Stomach smooth muscle (tissue), 2 donors: Measurements from ENCODE around the gene NXNL2.

Source experiments
- H3K27ac ChIP-seq: one replicate; pipeline ENCODE4 v1.7.0; 2013; ENCODE audit warnings: mild to moderate bottlenecking, low read length, inconsistent platforms
- H3K27me3 ChIP-seq, 2 donors: one replicate each; pipeline ENCODE4 v1.7.0; 2013; ENCODE audit warnings: low read length in 2 of 2; ENCODE audit not compliant: insufficient read depth in 2 of 2, control insufficient read depth in 1 of 2
- H3K36me3 ChIP-seq, 2 donors: one replicate each; pipeline ENCODE4 v1.7.0; 2013; ENCODE audit warnings: low read length in 2 of 2; ENCODE audit not compliant: control insufficient read depth in 2 of 2, insufficient read depth in 2 of 2
- H3K4me1 ChIP-seq: one replicate; pipeline ENCODE4 v1.7.0; 2013; ENCODE audit warnings: low read length; ENCODE audit not compliant: control insufficient read depth, insufficient read depth
- H3K4me3 ChIP-seq, 2 donors: one replicate each; pipeline ENCODE4 v1.7.0; 2013; ENCODE audit warnings: low read length in 2 of 2
- H3K9ac ChIP-seq, 2 donors: one replicate each; pipeline ENCODE4 v1.7.0; 2013; ENCODE audit warnings: low read length in 2 of 2, mild to moderate bottlenecking in 1 of 2
- H3K9me3 ChIP-seq, 2 donors: one replicate each; pipeline ENCODE4 v1.7.0; 2013; ENCODE audit warnings: low read length in 2 of 2; ENCODE audit not compliant: control insufficient read depth in 2 of 2
- donor health status: healthy.
- donor health status: Pancreatic carcinoma.

NXNL2 gene

DNA sequence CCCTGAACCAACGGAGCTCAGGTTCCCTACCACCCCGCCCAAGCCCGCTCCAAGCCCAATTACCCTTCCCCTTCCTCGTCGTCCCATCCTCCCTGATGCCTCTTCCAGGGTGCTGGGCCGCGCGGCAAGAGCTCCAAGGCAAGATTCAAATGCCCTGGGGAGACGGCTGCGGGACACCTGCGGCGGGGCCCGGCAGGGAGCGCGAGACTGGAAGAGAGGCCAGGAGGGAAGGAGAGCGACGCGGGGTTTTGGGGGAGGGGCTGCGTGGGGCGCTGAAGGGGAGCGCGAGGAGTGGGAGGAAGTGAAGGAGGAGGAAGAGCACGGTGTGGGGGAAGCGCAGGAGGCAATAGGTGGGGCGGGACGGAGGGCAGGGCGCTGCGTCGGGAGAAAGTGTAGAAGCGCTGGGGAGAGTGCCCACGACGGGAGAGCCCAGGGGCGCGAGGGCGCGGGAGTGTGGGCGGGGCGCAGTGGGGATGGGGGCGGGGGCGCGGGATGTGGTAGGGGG is 975 bp upstream of the NXNL2 start:
- Histone ChIP-seq H3K9ac (no peak overlapping the region), H3K27me3 (peaks cover 2 to 6% of the 10 kb centered on the region in 2 donors), H3K36me3 (no peaks in the 10 kb centered on the region), H3K4me1 (peaks cover 16% of the 10 kb centered on the region), H3K27ac (no peak overlapping the region), H3K9me3 (no peaks in the 10 kb centered on the region), H3K4me3 (peak overlapping the region; percentile 19 to 61)

DNA sequence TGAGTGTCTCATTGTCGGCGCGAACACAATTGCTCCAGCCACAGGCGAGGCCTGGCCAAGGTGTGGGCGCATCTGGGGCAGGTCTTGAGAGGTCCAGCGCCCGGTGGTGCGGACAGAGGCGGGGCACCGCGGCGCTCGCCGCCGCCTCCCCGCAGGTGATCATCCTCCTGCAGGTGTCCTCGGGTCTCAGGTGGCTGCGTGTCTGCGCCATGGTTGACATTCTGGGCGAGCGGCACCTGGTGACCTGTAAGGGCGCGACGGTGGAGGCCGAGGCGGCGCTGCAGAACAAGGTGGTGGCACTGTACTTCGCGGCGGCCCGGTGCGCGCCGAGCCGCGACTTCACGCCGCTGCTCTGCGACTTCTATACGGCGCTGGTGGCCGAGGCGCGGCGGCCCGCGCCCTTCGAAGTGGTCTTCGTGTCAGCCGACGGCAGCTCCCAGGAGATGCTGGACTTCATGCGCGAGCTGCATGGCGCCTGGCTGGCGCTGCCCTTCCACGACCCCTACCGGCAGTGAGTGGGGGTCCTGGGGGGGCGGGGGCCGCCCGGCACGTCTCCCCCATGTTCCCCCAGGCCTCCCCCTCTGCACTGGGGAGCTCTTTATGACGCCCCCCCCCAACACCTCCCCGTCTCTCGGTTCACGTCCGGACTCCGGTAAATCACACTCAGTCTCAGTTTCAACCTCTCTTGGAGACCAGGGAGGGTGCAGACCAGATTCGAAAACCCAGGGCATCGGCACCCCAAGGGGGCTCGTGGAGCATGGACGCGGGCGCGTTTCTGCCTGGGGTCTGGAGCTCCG is 446 bp downstream of the NXNL2 start:
- Histone ChIP-seq H3K4me1 (peaks cover 16% of the 10 kb centered on the region), H3K9me3 (no peaks in the 10 kb centered on the region), H3K27ac (no peak overlapping the region), H3K27me3 (peaks cover 2 to 6% of the 10 kb centered on the region in 2 donors), H3K4me3 (peak overlapping the region; percentile 62 to 70), H3K9ac (no peak overlapping the region), H3K36me3 (no peaks in the 10 kb centered on the region)

DNA sequence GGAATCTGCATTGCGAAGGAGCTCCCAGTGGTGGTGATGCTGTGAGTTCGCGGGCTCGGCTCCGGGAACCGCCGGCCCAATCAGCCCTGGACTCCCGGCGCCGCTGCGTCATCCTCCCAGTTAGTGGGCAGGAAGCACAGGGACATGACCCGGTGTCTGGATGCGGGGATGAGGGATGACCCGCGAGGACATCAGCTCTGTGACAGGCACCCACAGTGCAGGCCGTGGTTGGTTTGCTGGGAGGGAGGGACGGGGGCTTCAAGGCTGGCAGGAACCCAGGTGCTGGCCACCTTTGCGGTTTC is 996 bp downstream of the NXNL2 start:
- Histone ChIP-seq H3K27me3 (peaks cover 2 to 6% of the 10 kb centered on the region in 2 donors), H3K4me1 (peaks cover 16% of the 10 kb centered on the region), H3K9ac (no peak overlapping the region), H3K4me3 (peak overlapping the region in 1 of 2 donors; percentile 70), H3K9me3 (no peaks in the 10 kb centered on the region), H3K36me3 (no peaks in the 10 kb centered on the region), H3K27ac (peak overlapping the region; percentile 24)

DNA sequence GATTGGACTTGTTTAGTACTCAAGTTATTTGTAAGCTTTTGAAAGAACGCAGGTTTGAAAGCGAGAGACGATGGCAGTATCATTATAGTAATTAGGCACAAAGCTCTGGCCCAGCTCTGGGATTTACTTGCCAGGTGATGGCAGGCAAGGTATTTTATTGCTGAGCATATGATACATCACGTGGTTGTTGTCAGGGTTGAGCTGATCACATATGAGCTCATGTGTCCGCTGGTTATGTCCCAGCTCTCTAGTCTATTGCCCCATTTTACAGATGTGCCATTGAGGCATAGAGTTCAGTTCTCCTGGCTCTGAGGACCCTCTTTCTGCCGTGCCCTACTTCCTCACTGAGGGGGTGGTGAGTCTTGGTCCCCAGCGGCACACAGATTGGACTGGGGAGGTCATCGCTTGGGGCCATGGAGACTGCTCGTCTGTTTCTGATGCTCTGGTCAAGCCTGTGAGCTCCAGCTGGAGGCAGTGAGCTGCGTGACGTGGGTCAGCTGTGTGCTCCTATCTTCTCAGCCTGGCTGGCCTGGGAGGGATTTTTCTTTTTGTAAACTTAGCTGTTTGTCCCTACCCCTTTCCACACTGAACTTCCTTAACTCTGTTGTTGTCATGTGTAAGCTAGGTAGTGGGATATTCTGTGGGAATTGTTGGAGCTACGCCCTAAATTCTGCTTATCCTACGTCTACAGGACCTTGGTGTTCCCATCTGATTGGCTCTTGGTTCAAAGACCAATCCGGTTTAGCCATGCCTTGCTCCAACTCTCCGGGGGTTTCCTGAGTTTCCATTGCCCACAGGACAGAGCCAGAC is 2.2 kb downstream of the NXNL2 start:
- Histone ChIP-seq H3K27ac (peak overlapping the region; percentile 18), H3K4me3 (peak overlapping the region in 1 of 2 donors; percentile 15), H3K9ac (no peak overlapping the region), H3K9me3 (no peaks in the 10 kb centered on the region), H3K36me3 (no peaks in the 10 kb centered on the region), H3K27me3 (peaks cover 2 to 6% of the 10 kb centered on the region in 2 donors), H3K4me1 (peaks cover 16% of the 10 kb centered on the region)

DNA sequence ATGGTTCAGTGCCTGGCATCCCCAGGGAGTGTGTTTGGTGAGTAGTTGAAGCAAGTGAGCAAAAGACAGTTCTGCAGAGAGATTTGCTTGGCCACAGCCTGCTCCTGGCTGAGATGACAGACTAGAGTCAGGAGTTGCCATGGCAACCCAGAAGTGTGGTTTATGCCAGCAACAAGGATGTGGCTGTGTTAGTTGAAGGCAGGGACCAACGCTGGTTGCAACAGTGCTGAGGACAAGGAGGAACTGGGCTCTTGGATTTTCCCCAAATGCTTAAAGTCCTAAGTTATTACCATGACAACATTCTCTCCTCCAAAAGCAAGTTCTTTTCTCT is 2.7 kb downstream of the NXNL2 start:
- peak overlapping the region; percentile 18 for H3K27ac ChIP-seq
- H3K9ac ChIP-seq: no peak overlapping the region
- peak overlapping the region in 1 of 2 donors; percentile 15 for H3K4me3 ChIP-seq
- peaks cover 16% of the 10 kb centered on the region for H3K4me1 ChIP-seq
- no peaks in the 10 kb centered on the region for H3K9me3 ChIP-seq
- H3K36me3 ChIP-seq: no peaks in the 10 kb centered on the region
- H3K27me3 ChIP-seq: peaks cover 2 to 6% of the 10 kb centered on the region in 2 donors

DNA sequence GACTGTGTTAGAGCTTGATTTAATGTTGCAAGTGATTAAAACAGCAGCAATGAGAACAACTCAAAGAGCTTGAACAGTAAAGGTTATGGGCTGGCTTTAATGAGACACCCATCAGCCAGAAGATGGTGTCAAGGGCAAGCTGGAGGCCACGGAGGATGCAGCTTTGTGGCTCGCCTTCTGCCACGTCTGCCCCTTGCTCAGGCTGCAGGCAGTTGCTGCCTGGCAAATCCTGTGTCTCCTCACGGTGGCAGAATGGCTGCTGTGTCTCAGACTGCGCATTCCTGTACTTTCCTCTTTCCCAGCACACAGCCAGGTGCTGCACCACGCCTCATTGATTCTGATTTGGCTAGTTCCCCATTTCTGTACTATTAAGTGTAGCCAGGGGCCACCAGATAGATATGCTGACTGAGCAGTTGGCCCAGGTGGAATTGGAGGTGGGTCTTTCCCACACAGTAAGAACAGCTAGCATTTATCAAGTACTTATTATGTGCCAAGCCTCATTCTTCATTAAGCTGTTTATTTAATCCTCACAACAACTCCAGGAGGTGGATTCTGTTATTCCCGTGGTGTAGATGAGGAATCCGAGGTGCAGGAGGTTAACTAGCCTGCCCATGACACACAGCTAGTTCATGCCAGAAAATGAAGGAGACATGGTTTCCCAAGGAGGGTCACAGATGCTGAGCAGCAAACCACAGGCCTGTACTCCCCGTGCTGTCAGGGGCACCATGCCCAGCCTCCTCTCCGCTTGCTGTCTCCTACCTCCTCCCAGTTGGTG is 3.5 kb downstream of the NXNL2 start:
- H3K9me3 ChIP-seq: no peaks in the 10 kb centered on the region
- H3K27ac ChIP-seq: no peak overlapping the region
- no peak overlapping the region for H3K4me3 ChIP-seq
- H3K4me1 ChIP-seq: peaks cover 16% of the 10 kb centered on the region
- no peak overlapping the region for H3K9ac ChIP-seq
- H3K27me3 ChIP-seq: peaks cover 2 to 6% of the 10 kb centered on the region in 2 donors
- H3K36me3 ChIP-seq: no peaks in the 10 kb centered on the region

DNA sequence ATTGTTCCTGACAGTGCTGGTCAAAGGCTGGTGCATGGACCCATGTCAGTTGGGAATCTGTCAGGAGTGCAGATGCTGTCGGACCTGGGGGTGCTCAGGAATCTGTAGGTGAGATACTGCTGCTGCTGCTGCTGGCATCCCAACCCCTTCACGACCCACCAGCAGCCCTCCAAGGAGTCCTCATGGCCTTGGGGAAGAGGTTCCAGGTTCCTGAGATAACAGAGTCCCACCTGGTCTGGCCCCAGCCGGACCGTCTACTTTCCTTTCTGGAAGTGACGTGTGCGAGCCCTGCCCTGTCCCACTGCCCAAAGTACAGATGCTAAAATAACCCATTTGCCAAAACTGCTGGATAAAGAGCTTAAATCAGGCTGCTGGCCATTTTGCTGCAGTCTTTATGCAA is 4.3 kb downstream of the NXNL2 start:
- Histone ChIP-seq H3K4me3 (no peak overlapping the region), H3K4me1 (peaks cover 13% of the 10 kb centered on the region), H3K9ac (no peak overlapping the region), H3K9me3 (no peaks in the 10 kb centered on the region), H3K27me3 (peaks cover 2 to 6% of the 10 kb centered on the region in 2 donors), H3K27ac (no peak overlapping the region), H3K36me3 (no peaks in the 10 kb centered on the region)

DNA sequence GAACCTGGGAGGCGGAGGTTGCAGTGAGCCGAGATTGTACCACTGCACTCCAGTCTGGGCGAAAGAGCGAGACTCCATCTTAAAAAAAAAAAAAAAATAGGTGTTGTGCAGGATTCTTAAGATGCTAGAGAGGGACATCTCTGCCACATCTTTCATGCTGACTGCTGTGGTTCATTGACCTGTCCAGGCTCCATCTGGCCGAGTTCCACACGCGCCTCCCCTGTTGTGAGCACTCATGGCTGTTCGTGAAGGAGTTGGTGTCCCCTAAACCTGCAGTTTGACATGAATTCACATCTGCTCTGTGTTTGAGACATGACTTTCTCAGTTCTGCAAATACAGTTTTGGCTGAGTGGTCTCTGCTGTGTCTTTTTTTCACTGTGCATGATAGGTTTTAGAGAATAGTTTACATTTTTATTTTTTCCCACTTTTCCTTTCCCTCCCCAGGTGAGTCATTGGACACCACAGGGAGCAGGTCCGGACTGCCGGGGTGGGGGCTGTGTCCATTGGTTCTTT is 5.3 kb downstream of the NXNL2 start:
- Histone ChIP-seq H3K9me3 (no peaks in the 10 kb centered on the region), H3K4me1 (peaks cover 9% of the 10 kb centered on the region), H3K27ac (no peak overlapping the region), H3K4me3 (no peak overlapping the region), H3K9ac (no peak overlapping the region), H3K27me3 (peaks cover 2 to 6% of the 10 kb centered on the region in 2 donors), H3K36me3 (no peaks in the 10 kb centered on the region)

DNA sequence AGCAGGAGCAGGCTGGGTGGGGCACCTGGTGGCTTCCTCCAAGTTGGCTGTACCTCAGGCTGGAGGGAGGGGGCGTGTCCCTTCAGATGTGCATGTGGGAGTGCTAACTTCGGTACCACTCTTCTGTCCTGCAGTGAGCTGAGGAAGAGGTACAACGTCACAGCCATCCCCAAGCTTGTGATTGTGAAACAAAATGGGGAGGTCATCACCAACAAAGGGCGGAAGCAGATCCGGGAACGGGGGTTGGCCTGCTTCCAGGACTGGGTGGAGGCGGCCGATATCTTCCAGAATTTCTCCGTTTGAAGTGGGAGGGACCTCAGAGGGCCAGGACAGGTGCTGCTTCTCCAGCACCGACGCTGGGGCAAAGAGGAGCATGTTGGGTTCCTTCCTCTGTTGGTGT is 9.3 kb downstream of the NXNL2 start:
- Histone ChIP-seq H3K4me3 (no peak overlapping the region), H3K27me3 (no peaks in the 10 kb centered on the region), H3K9ac (no peak overlapping the region), H3K4me1 (no peaks in the 10 kb centered on the region), H3K9me3 (no peaks in the 10 kb centered on the region), H3K36me3 (no peaks in the 10 kb centered on the region), H3K27ac (no peak overlapping the region)

DNA sequence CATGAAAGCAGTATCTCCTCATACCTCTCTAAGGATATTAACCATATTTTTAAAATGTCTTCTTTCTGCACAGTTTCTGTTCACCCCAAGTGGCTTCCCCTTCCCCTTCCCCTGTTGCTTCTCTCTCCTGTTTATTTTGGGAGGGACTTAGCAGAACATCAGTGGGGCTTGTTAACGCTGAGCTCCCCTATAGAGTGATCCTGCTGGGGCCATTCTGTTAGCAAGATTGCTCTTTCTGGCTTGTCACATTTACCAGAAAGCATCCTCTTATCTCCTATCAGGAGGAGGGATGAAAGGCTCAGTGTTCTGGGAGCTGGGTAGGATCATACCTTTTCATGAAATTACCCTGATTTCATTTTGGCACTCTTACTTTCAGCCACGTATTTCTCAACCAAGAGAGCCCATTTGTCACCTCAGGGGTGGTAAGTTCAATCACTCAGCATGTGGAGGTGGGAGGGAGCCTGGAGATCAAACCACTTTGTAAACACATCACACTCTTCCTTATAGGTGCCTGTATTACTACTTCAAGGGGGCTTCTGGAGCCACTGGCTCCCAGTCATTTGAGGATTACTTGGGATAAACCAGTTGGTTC is 16.7 kb downstream of the NXNL2 start:
- Histone ChIP-seq H3K4me3 (no peak overlapping the region), H3K4me1 (peaks cover 2% of the 10 kb centered on the region), H3K27me3 (no peaks in the 10 kb centered on the region), H3K9ac (no peak overlapping the region), H3K27ac (no peak overlapping the region), H3K36me3 (no peaks in the 10 kb centered on the region), H3K9me3 (no peaks in the 10 kb centered on the region)
